ENCODE measurements around the gene TOX2.

DNA sequence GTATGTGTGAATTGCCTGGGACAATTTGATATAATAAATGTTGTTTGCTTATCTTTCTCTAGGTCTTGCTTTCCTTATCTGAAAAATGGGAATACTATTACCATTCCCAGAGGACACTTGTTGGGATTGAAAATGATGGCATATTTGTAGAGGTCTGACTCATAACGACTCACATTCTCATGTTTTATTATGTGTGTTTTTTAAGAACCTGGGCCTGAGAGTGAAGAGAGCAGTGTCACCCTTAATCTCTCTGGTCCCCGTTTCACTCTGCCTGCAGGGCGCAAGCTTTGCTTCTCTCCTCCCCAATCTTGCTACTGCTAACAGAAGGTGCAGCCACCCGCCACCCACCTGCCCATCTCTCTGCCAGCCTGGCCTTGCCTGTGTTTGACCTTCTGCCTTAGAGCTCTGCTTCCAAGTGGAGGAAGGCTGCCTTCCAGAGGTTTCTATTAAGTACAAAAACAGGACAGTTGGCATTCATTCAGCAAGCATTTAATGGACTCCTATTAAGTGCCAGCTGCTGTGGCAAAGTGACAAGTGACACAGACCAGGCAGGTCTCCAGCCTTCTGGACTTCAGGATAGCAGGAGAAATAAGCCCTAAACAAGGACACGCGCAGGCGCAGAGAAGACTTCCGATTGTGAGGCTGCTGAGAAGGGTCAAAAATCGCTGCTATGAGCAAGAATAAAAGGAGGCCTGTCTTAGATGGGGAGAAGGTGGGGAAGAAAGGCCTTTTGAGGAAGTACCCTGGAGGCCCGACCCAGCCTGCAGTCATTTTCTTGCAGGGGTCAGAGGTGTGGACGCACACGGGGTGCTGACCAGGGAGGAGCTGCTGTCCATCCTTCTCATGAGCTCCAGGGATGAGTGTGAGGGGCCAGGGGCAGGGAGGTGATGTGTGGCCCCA, 159.8 kb downstream of the TOX2 start:
- no peak for TF ChIP-seq POLR2A (IDR thresholded peaks at IDR 0.05; ENCODE audit: low read depth, low read length)
- no peak for TF ChIP-seq POLR2AphosphoS5 (IDR thresholded peaks at IDR 0.05; ENCODE audit: low read depth, low read length)
- no peak for TF ChIP-seq TAF1 (IDR thresholded peaks at IDR 0.05; ENCODE audit: borderline replicate concordance, low read depth, low read length)

Data from GM12892 (cell line).